Neural progenitor cell (in vitro differentiated cells): ENCODE measurements around the gene OR6X1.

ENCODE experiments used
- CTCF ChIP-seq: fragments of 200-600 bp; sonication (generic); IDR thresholded peaks from 2 replicates; pipeline ENCODE4 v1.5.1; 2017; ENCODE audit warnings: antibody characterized with exemption, mild to moderate bottlenecking
- EZH2 ChIP-seq: fragments of 200-600 bp; sonication (generic); IDR thresholded peaks from 2 replicates; pipeline ENCODE4 v1.6.1; 2017; ENCODE audit warnings: antibody characterized with exemption, mild to moderate bottlenecking, moderate library complexity

GRCh38 chr11:123754101-123754568, at the start of gene OR6X1:
- no peak for TF ChIP-seq CTCF
- no peak for TF ChIP-seq EZH2
